Gastroesophageal sphincter (tissue), 4 donors: ENCODE data around the gene REG1A. TPM values are rescaled to one million over a fixed set of nuclear protein-coding genes. Genes with fewer than 3 reads are reported as not detected.

Source experiments
- ATAC-seq: fragments of 150-250 bp; one replicate; pipeline ENCODE4 v1.9.1; 2016; ENCODE audit warnings: mild to moderate bottlenecking, moderate library complexity
- H3K27ac ChIP-seq, 4 donors: fragments of 200-600 bp; sonication (generic) in 3 of 4; 1 replicate in 3 of 4; 2 replicates in 1 of 4; pipeline ENCODE4 v1.5.1; 2016 to 2019
- H3K27me3 ChIP-seq: fragments of 200-600 bp; sonication (generic); one replicate; pipeline ENCODE4 v1.5.1; 2019
- H3K36me3 ChIP-seq, 2 donors: fragments of 200-600 bp; sonication (generic); one replicate each; pipeline ENCODE4 v1.5.1; 2019; ENCODE audit warnings: control low read depth in 1 of 2
- H3K4me1 ChIP-seq, 3 donors: fragments of 200-600 bp; sonication (generic); 1 replicate in 2 of 3; 2 replicates in 1 of 3; pipeline ENCODE4 v1.5.1; 2016 to 2019; ENCODE audit warnings: control low read depth in 2 of 3
- H3K4me3 ChIP-seq, 2 donors: fragments of 200-600 bp; sonication (generic); one replicate each; pipeline ENCODE4 v1.5.1; 2019; ENCODE audit warnings: mild to moderate bottlenecking in 1 of 2, moderate library complexity in 1 of 2
- H3K9me3 ChIP-seq, 3 donors: fragments of 200-600 bp; sonication (generic); one replicate each; pipeline ENCODE4 v1.5.1; 2017 to 2019; ENCODE audit warnings: control low read depth in 2 of 3
- EP300 ChIP-seq: sonication (generic); formaldehyde crosslinking; IDR thresholded peaks from one replicate; pipeline ENCODE4 v1.6.1; 2017; ENCODE audit warnings: antibody characterized with exemption, mild to moderate bottlenecking
- POLR2A ChIP-seq, 2 donors: fragments of 450-650 bp; IDR thresholded peaks; one replicate each; pipeline ENCODE4 v1.6.1; 2017; ENCODE audit warnings: antibody characterized with exemption in 2 of 2, mild to moderate bottlenecking in 2 of 2, moderate library complexity in 1 of 2
- POLR2AphosphoS5 ChIP-seq: sonication (generic); formaldehyde crosslinking; IDR thresholded peaks from one replicate; pipeline ENCODE4 v1.6.1; 2017; ENCODE audit warnings: antibody characterized with exemption
- WGBS, 2 donors: methylation state at CpG; one replicate each; pipeline ENCODE4 v1.1.5; 2018; ENCODE audit warnings: low coverage in 1 of 2; 5-methylcytosine and 5-hydroxymethylcytosine counted together
- total RNA-seq, 4 donors: library from RNA; depleted of rRNA; stranded (reverse); fragments of >200 nt; gene quantifications; one replicate each; pipeline ENCODE4 v1.1.0, GENCODE V29; 2016
- TF ChIP-seq, protein P1 (sequence below), 4 experiments: fragments of 200-600 bp in 2 of 4; fragments of 450-650 bp in 2 of 4; sonication (generic) in 1 of 4; IDR thresholded peaks; one replicate each; pipeline ENCODE4 v1.5.1; 2017 to 2019; ENCODE audit warnings: antibody characterized with exemption in 4 of 4, mild to moderate bottlenecking in 2 of 4, moderate library complexity in 2 of 4

Gene REG1A
- total RNA-seq, 4 donors from 2014 or later: not detected

DNA sequence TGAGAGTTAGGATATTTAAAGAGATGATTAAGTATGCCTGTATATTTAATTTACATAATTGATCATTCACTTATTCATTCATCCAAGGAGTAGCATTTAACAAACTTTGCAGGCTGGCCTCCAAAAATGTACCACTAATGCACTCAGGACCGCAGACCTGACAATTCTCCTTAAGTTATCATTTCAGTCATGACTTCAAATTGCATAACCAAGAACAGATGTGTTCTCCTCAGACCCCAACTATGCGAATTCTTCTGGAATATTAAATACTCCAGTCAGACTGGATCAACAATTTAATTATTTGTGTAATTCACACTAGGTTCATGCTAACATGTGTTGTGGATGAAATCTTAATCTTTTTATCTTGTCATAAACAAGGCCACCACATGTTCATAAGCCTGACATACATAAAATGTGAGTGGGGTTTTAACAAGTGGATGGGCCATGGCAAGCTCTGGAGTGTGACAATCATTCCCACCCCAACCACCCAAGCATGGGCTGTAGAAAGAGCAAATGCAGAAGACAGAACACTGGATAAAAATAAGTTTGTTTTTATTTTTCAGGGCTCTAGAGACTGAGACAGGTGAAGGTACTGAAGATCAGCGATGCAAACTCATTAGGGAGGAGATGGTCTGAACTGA lies 35.7 kb upstream of the REG1A start:
- Histone ChIP-seq H3K4me1 (no peaks in the 10 kb centered on the region), H3K4me3 (no peak overlapping the region), H3K27me3 (no peaks in the 10 kb centered on the region), H3K27ac (no peak overlapping the region), H3K9me3 (no peaks in the 10 kb centered on the region), H3K36me3 (no peaks in the 10 kb centered on the region)
- ATAC-seq: no peak
- 75 to 82% methylated on average over 3 of the region's 3 CpGs for WGBS, 2 donors
- no peak for TF ChIP-seq EP300
- TF ChIP-seq, protein P1, sequence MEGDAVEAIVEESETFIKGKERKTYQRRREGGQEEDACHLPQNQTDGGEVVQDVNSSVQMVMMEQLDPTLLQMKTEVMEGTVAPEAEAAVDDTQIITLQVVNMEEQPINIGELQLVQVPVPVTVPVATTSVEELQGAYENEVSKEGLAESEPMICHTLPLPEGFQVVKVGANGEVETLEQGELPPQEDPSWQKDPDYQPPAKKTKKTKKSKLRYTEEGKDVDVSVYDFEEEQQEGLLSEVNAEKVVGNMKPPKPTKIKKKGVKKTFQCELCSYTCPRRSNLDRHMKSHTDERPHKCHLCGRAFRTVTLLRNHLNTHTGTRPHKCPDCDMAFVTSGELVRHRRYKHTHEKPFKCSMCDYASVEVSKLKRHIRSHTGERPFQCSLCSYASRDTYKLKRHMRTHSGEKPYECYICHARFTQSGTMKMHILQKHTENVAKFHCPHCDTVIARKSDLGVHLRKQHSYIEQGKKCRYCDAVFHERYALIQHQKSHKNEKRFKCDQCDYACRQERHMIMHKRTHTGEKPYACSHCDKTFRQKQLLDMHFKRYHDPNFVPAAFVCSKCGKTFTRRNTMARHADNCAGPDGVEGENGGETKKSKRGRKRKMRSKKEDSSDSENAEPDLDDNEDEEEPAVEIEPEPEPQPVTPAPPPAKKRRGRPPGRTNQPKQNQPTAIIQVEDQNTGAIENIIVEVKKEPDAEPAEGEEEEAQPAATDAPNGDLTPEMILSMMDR (IDR thresholded peaks at IDR 0.05): no peak
- TF ChIP-seq POLR2AphosphoS5: no peak
- TF ChIP-seq POLR2A (IDR thresholded peaks at IDR 0.05): no peak

DNA sequence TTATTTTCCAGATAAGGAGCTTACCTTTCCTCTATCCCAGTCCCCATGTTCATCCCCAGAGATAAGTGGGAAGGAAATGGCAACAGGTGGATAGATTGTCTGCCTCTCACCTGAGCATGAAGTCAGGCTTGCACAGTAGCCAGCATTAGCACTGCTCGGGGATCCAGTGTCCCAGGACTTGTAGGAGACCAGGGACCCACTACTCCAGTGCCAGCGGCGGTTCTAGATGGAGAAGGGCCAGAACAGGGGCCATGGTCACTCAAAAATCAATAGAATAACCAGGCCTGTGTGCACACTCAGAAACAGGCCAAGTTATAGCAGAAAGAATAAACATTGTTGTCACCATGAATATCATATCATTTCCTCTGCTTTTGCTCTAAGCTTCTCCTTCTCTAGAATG lies 34.9 kb upstream of the REG1A start:
- Histone ChIP-seq H3K4me1 (no peaks in the 10 kb centered on the region), H3K27ac (no peak overlapping the region), H3K9me3 (no peaks in the 10 kb centered on the region), H3K4me3 (no peak overlapping the region), H3K36me3 (no peaks in the 10 kb centered on the region), H3K27me3 (no peaks in the 10 kb centered on the region)
- TF ChIP-seq EP300 (no peak), POLR2AphosphoS5 (no peak), POLR2A (IDR thresholded peaks at IDR 0.05) (no peak)
- TF ChIP-seq, protein P1 (IDR thresholded peaks at IDR 0.05): no peak
- 60 to 67% methylated on average over 1 to 3 of the region's 3 CpGs for WGBS, 2 donors
- no peak for ATAC-seq

DNA sequence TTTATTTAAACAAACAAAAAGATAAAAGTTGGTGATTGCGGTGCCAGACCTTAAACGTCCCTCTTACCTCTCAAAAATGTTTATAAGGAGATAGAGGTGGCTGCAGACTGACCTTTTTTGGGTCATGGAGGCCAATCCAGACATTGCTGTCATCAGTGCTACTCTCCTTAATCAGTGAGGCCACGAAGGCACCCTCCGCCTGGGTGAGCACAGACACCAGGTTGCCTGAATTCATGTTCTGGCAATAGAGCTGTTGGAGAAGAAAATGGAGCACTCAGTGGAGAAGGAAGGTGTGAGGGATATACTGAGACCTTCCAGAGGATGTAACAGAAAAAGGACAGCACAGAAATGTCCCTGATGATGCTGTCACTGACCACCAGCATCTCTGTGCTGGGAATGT lies 34.0 kb upstream of the REG1A start:
- WGBS, 2 donors: 43 to 45% methylated on average over 2 to 4 of the region's 4 CpGs
- Histone ChIP-seq H3K4me1 (no peaks in the 10 kb centered on the region), H3K4me3 (no peak overlapping the region), H3K27ac (no peak overlapping the region), H3K27me3 (no peaks in the 10 kb centered on the region), H3K9me3 (no peaks in the 10 kb centered on the region), H3K36me3 (no peaks in the 10 kb centered on the region)
- no peak for ATAC-seq
- TF ChIP-seq POLR2AphosphoS5: no peak
- TF ChIP-seq EP300: no peak
- no peak for TF ChIP-seq POLR2A (IDR thresholded peaks at IDR 0.05)
- TF ChIP-seq, protein P1 (IDR thresholded peaks at IDR 0.05): no peak

DNA sequence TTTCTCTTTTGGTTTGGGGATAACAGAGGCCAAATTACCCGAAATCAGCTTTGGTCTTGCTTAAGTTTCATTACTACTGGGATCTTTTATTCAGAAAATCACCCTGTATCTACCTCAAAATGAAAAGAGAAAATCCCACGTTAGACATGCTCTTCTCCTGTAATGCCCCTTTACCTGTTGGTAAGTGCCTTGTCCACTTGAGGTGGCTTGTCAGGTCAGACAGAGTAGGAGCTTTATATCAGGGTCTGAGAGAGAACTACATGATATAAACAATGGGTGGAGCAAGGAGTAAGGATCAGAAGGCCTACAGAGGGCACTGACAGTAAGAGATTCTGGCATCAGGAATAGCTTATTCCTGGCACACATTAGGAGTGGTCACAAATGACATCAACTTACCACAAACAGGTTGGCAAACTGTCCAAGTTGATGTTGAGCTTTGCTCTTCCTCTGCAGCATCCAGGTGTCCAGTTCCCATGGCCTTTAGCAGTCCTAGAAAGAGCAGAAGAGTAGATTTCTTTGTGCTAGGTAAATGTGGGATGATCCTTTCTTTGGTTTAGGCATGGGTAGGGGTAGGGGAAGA lies 32.4 kb upstream of the REG1A start, which contains the start of gene REG1B:
Gene REG1B (minus strand): TSS at position 209 of the 580 bp plus-strand sequence. CDS start 381 bp downstream, outside the sequence.
- Histone ChIP-seq H3K4me1 (no peaks in the 10 kb centered on the region), H3K36me3 (no peaks in the 10 kb centered on the region), H3K27ac (no peak within 1 kb of the TSS), H3K9me3 (no peaks in the 10 kb centered on the region), H3K4me3 (no peak within 1 kb of the TSS), H3K27me3 (no peaks in the 10 kb centered on the region)
- ATAC-seq: no peak
- 76 to 86% methylated on average over 1 to 2 of the region's 2 CpGs for WGBS, 2 donors
- no peak for TF ChIP-seq POLR2A (IDR thresholded peaks at IDR 0.05)

DNA sequence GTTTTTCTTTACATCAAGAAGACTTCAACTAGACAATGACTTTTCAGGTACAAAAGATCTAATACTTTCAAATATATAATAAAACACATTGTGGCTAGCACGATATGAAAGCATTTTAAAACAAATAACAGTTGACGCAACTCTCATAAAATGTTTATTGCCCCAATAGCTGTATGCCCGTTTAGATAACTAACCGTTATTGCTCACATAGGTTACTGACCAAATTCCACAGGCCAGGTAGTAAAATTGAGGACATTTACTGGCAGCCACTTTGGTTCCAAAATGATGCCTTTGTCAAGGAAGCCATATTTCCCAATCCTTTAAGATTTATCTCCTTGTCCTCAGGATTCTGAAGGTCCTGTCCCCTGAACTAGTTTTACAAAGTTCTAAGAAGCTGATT lies 29.6 kb upstream of the REG1A start:
- Histone ChIP-seq H3K36me3 (no peaks in the 10 kb centered on the region), H3K4me1 (no peaks in the 10 kb centered on the region), H3K27me3 (no peaks in the 10 kb centered on the region), H3K27ac (no peak overlapping the region), H3K9me3 (no peaks in the 10 kb centered on the region), H3K4me3 (no peak overlapping the region)
- TF ChIP-seq EP300: no peak
- TF ChIP-seq, protein P1 (IDR thresholded peaks at IDR 0.05): no peak
- no peak for TF ChIP-seq POLR2A (IDR thresholded peaks at IDR 0.05)
- TF ChIP-seq POLR2AphosphoS5: no peak
- WGBS, 2 donors: 83 to 90% methylated on average over 4 of the region's 4 CpGs
- no peak for ATAC-seq
